ENCODE results near the gene EIF4A2. TPM values are rescaled to one million over a fixed set of nuclear protein-coding genes. Genes with fewer than 3 reads are reported as not detected.

The EIF4A2 gene
- total RNA-seq, 1 experiment from 2014 or later, result 574 TPM

DNA sequence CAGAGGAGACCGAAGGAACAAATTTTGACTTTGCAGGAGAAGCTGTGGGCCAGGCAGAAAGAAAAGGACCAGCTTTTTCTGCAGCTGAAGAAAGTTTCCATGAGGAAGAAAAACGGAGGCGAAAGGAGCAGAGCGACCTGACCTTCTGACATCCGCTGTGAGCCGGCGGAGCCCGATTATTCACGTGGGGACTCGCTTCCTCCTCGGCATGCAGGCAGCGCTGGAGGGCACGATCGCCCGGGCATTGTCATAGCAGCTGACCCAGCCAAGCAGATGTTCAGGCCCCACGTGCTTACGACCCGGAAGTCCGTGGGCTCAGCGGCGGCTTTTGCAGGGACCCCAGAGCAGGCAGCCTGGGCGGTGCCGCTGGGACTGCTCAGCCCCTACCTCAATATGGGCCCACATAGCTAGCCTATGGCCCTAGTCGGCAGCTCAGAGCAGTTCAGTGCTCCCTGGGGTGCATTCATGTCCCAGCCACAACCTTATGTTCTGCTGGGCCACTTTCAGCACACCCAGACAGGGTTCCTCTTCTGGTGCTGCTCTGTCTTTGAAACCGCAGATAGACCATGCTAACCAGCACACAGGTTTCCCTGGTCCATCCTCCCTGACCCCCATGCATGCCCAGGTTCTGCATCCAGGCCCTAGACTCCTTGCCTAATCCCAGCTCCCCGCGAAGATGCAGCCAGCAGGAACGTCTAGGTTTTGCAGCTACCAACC, 10.5 kb upstream of the EIF4A2 start:
- no peaks in the 10 kb centered on the region for H3K9me3 Mint-ChIP-seq
- peak; percentile 44 for ATAC-seq
- no peaks in the 10 kb centered on the region for H3K36me3 Mint-ChIP-seq
- peaks cover 32% of the 10 kb centered on the region for H3K27me3 Mint-ChIP-seq (ENCODE audit: low read depth)
- H3K4me3 Mint-ChIP-seq, result peak overlapping the region; percentile 57
- ChIA-PET CTCF (interaction anchor here (0.6 to 1.4 kb wide), 8 partner anchors 8 to 392 kb away, joined by 3 to 6 read pairs (median 4); partner anchors contain the start of gene DNAJB11), POLR2A (interaction anchor here (2.6 kb wide), 1 partner anchor 11 kb away, joined by 16 read pairs; the partner anchor contains the start of gene EIF4A2)
- H3K4me1 Mint-ChIP-seq, result peaks cover 26% of the 10 kb centered on the region
- DNase-seq (ENCODE audit: low spot score), result peak; percentile 40
- TF ChIP-seq, protein P1, sequence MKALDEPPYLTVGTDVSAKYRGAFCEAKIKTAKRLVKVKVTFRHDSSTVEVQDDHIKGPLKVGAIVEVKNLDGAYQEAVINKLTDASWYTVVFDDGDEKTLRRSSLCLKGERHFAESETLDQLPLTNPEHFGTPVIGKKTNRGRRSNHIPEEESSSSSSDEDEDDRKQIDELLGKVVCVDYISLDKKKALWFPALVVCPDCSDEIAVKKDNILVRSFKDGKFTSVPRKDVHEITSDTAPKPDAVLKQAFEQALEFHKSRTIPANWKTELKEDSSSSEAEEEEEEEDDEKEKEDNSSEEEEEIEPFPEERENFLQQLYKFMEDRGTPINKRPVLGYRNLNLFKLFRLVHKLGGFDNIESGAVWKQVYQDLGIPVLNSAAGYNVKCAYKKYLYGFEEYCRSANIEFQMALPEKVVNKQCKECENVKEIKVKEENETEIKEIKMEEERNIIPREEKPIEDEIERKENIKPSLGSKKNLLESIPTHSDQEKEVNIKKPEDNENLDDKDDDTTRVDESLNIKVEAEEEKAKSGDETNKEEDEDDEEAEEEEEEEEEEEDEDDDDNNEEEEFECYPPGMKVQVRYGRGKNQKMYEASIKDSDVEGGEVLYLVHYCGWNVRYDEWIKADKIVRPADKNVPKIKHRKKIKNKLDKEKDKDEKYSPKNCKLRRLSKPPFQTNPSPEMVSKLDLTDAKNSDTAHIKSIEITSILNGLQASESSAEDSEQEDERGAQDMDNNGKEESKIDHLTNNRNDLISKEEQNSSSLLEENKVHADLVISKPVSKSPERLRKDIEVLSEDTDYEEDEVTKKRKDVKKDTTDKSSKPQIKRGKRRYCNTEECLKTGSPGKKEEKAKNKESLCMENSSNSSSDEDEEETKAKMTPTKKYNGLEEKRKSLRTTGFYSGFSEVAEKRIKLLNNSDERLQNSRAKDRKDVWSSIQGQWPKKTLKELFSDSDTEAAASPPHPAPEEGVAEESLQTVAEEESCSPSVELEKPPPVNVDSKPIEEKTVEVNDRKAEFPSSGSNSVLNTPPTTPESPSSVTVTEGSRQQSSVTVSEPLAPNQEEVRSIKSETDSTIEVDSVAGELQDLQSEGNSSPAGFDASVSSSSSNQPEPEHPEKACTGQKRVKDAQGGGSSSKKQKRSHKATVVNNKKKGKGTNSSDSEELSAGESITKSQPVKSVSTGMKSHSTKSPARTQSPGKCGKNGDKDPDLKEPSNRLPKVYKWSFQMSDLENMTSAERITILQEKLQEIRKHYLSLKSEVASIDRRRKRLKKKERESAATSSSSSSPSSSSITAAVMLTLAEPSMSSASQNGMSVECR (CRISPR knock-in tag; IDR thresholded peaks at IDR 0.05; ENCODE audit: borderline replicate concordance), result no peak
- no peak for TF ChIP-seq ZNF219 (CRISPR knock-in tag; IDR thresholded peaks at IDR 0.05; ENCODE audit: borderline replicate concordance)
- TF ChIP-seq SMAD3 (CRISPR knock-in tag; IDR thresholded peaks at IDR 0.05; ENCODE audit: borderline replicate concordance), result no peak
- TF ChIP-seq, protein P2, sequence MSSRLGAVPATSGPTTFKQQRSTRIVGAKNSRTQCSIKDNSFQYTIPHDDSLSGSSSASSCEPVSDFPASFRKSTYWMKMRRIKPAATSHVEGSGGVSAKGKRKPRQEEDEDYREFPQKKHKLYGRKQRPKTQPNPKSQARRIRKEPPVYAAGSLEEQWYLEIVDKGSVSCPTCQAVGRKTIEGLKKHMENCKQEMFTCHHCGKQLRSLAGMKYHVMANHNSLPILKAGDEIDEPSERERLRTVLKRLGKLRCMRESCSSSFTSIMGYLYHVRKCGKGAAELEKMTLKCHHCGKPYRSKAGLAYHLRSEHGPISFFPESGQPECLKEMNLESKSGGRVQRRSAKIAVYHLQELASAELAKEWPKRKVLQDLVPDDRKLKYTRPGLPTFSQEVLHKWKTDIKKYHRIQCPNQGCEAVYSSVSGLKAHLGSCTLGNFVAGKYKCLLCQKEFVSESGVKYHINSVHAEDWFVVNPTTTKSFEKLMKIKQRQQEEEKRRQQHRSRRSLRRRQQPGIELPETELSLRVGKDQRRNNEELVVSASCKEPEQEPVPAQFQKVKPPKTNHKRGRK (CRISPR knock-in tag; IDR thresholded peaks at IDR 0.05; ENCODE audit: borderline replicate concordance), result no peak
- TF ChIP-seq, protein P3, sequence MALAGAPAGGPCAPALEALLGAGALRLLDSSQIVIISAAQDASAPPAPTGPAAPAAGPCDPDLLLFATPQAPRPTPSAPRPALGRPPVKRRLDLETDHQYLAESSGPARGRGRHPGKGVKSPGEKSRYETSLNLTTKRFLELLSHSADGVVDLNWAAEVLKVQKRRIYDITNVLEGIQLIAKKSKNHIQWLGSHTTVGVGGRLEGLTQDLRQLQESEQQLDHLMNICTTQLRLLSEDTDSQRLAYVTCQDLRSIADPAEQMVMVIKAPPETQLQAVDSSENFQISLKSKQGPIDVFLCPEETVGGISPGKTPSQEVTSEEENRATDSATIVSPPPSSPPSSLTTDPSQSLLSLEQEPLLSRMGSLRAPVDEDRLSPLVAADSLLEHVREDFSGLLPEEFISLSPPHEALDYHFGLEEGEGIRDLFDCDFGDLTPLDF (CRISPR knock-in tag; IDR thresholded peaks at IDR 0.05), result no peak
- TF ChIP-seq, protein P4, sequence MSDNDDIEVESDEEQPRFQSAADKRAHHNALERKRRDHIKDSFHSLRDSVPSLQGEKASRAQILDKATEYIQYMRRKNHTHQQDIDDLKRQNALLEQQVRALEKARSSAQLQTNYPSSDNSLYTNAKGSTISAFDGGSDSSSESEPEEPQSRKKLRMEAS (CRISPR knock-in tag; IDR thresholded peaks at IDR 0.05), result peak; percentile 37; the same call in 1 of the 2 replicates
- TF ChIP-seq TEAD4 (CRISPR knock-in tag; IDR thresholded peaks at IDR 0.05), result no peak
- no peak for TF ChIP-seq ATF1 (CRISPR knock-in tag; IDR thresholded peaks at IDR 0.05)
- no peak for TF ChIP-seq JUN (CRISPR knock-in tag; IDR thresholded peaks at IDR 0.05)
- no peak for TF ChIP-seq NR1H2 (CRISPR knock-in tag; IDR thresholded peaks at IDR 0.05)
- TF ChIP-seq, protein P5, sequence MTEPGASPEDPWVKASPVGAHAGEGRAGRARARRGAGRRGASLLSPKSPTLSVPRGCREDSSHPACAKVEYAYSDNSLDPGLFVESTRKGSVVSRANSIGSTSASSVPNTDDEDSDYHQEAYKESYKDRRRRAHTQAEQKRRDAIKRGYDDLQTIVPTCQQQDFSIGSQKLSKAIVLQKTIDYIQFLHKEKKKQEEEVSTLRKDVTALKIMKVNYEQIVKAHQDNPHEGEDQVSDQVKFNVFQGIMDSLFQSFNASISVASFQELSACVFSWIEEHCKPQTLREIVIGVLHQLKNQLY (CRISPR knock-in tag; IDR thresholded peaks at IDR 0.05), result no peak
- no peak for TF ChIP-seq OVOL2 (CRISPR knock-in tag; IDR thresholded peaks at IDR 0.05; ENCODE audit: borderline replicate concordance)
- TF ChIP-seq, protein P6, sequence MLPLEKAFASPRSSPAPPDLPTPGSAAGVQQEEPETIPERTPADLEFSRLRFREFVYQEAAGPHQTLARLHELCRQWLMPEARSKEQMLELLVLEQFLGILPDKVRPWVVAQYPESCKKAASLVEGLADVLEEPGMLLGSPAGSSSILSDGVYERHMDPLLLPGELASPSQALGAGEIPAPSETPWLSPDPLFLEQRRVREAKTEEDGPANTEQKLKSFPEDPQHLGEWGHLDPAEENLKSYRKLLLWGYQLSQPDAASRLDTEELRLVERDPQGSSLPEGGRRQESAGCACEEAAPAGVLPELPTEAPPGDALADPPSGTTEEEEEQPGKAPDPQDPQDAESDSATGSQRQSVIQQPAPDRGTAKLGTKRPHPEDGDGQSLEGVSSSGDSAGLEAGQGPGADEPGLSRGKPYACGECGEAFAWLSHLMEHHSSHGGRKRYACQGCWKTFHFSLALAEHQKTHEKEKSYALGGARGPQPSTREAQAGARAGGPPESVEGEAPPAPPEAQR (CRISPR knock-in tag; IDR thresholded peaks at IDR 0.05), result no peak
- TF ChIP-seq ZNF232 (CRISPR knock-in tag; IDR thresholded peaks at IDR 0.05), result no peak
- TF ChIP-seq ELF4 (CRISPR knock-in tag; IDR thresholded peaks at IDR 0.05; ENCODE audit: low read depth), result no peak
- TF ChIP-seq, protein P7, sequence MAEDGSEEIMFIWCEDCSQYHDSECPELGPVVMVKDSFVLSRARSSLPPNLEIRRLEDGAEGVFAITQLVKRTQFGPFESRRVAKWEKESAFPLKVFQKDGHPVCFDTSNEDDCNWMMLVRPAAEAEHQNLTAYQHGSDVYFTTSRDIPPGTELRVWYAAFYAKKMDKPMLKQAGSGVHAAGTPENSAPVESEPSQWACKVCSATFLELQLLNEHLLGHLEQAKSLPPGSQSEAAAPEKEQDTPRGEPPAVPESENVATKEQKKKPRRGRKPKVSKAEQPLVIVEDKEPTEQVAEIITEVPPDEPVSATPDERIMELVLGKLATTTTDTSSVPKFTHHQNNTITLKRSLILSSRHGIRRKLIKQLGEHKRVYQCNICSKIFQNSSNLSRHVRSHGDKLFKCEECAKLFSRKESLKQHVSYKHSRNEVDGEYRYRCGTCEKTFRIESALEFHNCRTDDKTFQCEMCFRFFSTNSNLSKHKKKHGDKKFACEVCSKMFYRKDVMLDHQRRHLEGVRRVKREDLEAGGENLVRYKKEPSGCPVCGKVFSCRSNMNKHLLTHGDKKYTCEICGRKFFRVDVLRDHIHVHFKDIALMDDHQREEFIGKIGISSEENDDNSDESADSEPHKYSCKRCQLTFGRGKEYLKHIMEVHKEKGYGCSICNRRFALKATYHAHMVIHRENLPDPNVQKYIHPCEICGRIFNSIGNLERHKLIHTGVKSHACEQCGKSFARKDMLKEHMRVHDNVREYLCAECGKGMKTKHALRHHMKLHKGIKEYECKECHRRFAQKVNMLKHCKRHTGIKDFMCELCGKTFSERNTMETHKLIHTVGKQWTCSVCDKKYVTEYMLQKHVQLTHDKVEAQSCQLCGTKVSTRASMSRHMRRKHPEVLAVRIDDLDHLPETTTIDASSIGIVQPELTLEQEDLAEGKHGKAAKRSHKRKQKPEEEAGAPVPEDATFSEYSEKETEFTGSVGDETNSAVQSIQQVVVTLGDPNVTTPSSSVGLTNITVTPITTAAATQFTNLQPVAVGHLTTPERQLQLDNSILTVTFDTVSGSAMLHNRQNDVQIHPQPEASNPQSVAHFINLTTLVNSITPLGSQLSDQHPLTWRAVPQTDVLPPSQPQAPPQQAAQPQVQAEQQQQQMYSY (CRISPR knock-in tag; IDR thresholded peaks at IDR 0.05), result 0 out of 2 replicates have a peak, but pooled peaks have one; percentile 5
- H3K27ac Mint-ChIP-seq, result no peak overlapping the region
